Kidney (tissue), 14 donors: ENCODE data around the gene LACTB. TPM values are rescaled to one million over a fixed set of nuclear protein-coding genes. Genes with fewer than 3 reads are reported as not detected.

Source experiments
- DNase-seq, 5 donors: peaks; one replicate each; pipeline ENCODE4 v3.0.0-alpha.2; 2013 to 2020
- FAIRE-seq: peaks from 2 replicates; lab custom pipeline; 2012; peaks lifted over from hg19 to GRCh38; lab: Jason Lieb, UNC
- H3K27ac ChIP-seq, 2 donors: one replicate each; pipeline ENCODE4 v1.7.0; 2013; ENCODE audit warnings: low read depth in 2 of 2, low read length in 2 of 2, inconsistent platforms in 1 of 2
- H3K27me3 ChIP-seq: one replicate; pipeline ENCODE4 v1.7.1; 2013; ENCODE audit warnings: low read length, inconsistent platforms; ENCODE audit not compliant: control insufficient read depth, insufficient read depth
- H3K36me3 ChIP-seq, 3 donors: one replicate each; pipeline versions ENCODE4 v1.7.0 to v1.7.1; 2013; ENCODE audit warnings: low read length in 3 of 3, control low read depth in 1 of 3, inconsistent platforms in 1 of 3; ENCODE audit not compliant: insufficient read depth in 3 of 3, control insufficient read depth in 2 of 3
- H3K4me1 ChIP-seq, 3 donors: one replicate each; pipeline versions ENCODE4 v1.7.0 to v1.7.1; 2013; ENCODE audit warnings: low read length in 3 of 3, inconsistent platforms in 1 of 3, low read depth in 1 of 3; ENCODE audit not compliant: control insufficient read depth in 2 of 3, insufficient read depth in 2 of 3
- H3K4me3 ChIP-seq, 3 donors: one replicate each; pipeline versions ENCODE4 v1.7.0 to v1.8.1; 2013; ENCODE audit warnings: low read length in 3 of 3, control low read depth in 1 of 3, inconsistent platforms in 1 of 3
- H3K9ac ChIP-seq, 3 donors: one replicate each; pipeline versions ENCODE4 v1.7.0 to v1.7.1; 2013; ENCODE audit warnings: low read length in 3 of 3, control low read depth in 1 of 3, inconsistent platforms in 1 of 3
- H3K9me3 ChIP-seq, 3 donors: one replicate each; pipeline versions ENCODE4 v1.7.0 to v1.7.1; 2013; ENCODE audit warnings: low read length in 3 of 3, control low read depth in 1 of 3, inconsistent platforms in 1 of 3; ENCODE audit not compliant: control insufficient read depth in 2 of 3, insufficient read depth in 1 of 3
- CTCF ChIP-seq: IDR thresholded peaks from 3 replicates; pipeline ENCODE4 v1.5.1; 2012; ENCODE audit warnings: mild to moderate bottlenecking, moderate library complexity, borderline replicate concordance; ENCODE audit not compliant: insufficient read depth; ENCODE audit errors: extremely low read depth
- intact Hi-C: fragments of 100-400 bp; cut with DNase I; formaldehyde crosslinking; loops from one replicate; pipeline ENCODE4 v1.11.1; 2022
- polyA plus RNA-seq: library from polyadenylated mRNA; stranded (reverse); fragments of 350-450 nt; fragmentation: Illumina TruSeq; extraction: RNeasy Lipid Tissue Mini Kit (QIAGEN cat#74804); gene quantifications from one replicate; pipeline ENCODE4 v1.2.3, GENCODE V29; 2014; ENCODE audit warnings: low read depth, low replicate concordance; ENCODE audit not compliant: insufficient read depth
- total RNA-seq: library from RNA; stranded (reverse); fragmentation: NEBNext Ultra II Directional; extraction: Animal tissue kit (Norgen Biotek cat#: 25700); gene quantifications from one replicate; pipeline ENCODE4 v1.2.1, GENCODE V29; 2021
- donor health status: control.
- donor health status: control.
- donor health status: control.
- donor health status: control.
- donor health status: control.
- donor health status: DM: yes; HTN: yes; CAD: no.
- donor health status: Normal renal cell carcinoma (clear cell type).

The LACTB gene
- total and polyA plus RNA-seq, 2 donors from 2014 or later = 16.8 to 17.6 TPM

- H3K4me1 ChIP-seq = peaks cover 0 to 15% (median 7%) of the 10 kb centered on the region in 3 donors
- H3K27ac ChIP-seq = peak overlapping the region; percentile 79 to 93
- H3K4me3 ChIP-seq = peak overlapping the region; percentile 68 to 86 (median 82)
- DNase-seq (peak in 1 of 5 donors; percentile 31), FAIRE-seq (no peak)
- peak overlapping the region; percentile 42 to 89 (median 45) for H3K9ac ChIP-seq
- TF ChIP-seq CTCF = no peak
- H3K9me3 ChIP-seq = no peaks in the 10 kb centered on the region
- intact Hi-C loops = loop anchor here (10.0 kb wide), 1 partner anchor 75 kb away; no protein-coding TSS in a partner anchor
- no peaks in the 10 kb centered on the region for H3K36me3 ChIP-seq
- no peaks in the 10 kb centered on the region for H3K27me3 ChIP-seq
These were observed 68.5 kb downstream of the LACTB start for GRCh38 chr15:63189941-63190768.

GRCh38 chr15:63190769-63191649 is 69.3 kb downstream of the LACTB start:
- FAIRE-seq = no peak
- peak overlapping the region; percentile 68 to 86 (median 82) for H3K4me3 ChIP-seq
- intact Hi-C loops = loop anchor here (10.0 kb wide), 1 partner anchor 74 kb away; no protein-coding TSS in a partner anchor
- no peaks in the 10 kb centered on the region for H3K27me3 ChIP-seq
- H3K27ac ChIP-seq = peak overlapping the region in 1 of 2 donors; percentile 13
- peaks cover 0 to 15% (median 7%) of the 10 kb centered on the region in 3 donors for H3K4me1 ChIP-seq
- H3K36me3 ChIP-seq = no peaks in the 10 kb centered on the region
- no peak overlapping the region for H3K9ac ChIP-seq
- no peaks in the 10 kb centered on the region for H3K9me3 ChIP-seq
- TF ChIP-seq CTCF = no peak
- no peak for DNase-seq

Other genes with a start within 250 kb of the LACTB start
- 473 TPM for gene TPM1, start 79.1 kb upstream of the LACTB start, total RNA-seq
- gene TPM1, start 79.1 kb upstream of the LACTB start, polyA plus RNA-seq = 252 TPM
- 120 TPM for gene RPS27L, start 35.6 kb downstream of the LACTB start, total RNA-seq
- 372 TPM for gene RPS27L, start 35.6 kb downstream of the LACTB start, polyA plus RNA-seq
- gene RAB8B, start 67.7 kb downstream of the LACTB start, total RNA-seq = 33.6 TPM
- 7.1 TPM for gene RAB8B, start 67.7 kb downstream of the LACTB start, polyA plus RNA-seq
- gene APH1B, start 155.7 kb downstream of the LACTB start, total RNA-seq = 22.4 TPM
- 12.3 TPM for gene APH1B, start 155.7 kb downstream of the LACTB start, polyA plus RNA-seq